Activated naive CD4-positive, alpha-beta T cell treated with anti-CD3 and anti-CD28 coated beads, Interleukin-2, amount 50 U/mL, for 16 hours (primary cell): ENCODE results near the gene EPB42.
"Not testable (repeated sequence)": the region's sequence is repeated elsewhere in the genome, so short reads cannot be mapped to it uniquely, and the experiment has no call there.

Experiments
- DNase-seq: peaks from one replicate; pipeline ENCODE4 v3.0.0-alpha.2; 2020

EPB42 gene

GRCh38 chr15:43239732-43240491 is 19.1 kb upstream of the EPB42 start:
- DNase-seq: no peak

GRCh38 chr15:43238671-43239131 is 17.9 kb upstream of the EPB42 start:
- DNase-seq: no peak

- DNase-seq: no peak
Measured at GRCh38 chr15:43237842-43238470, 17.1 kb upstream of the EPB42 start.

GRCh38 chr15:43235536-43235935 is 14.7 kb upstream of the EPB42 start:
- no peak for DNase-seq

GRCh38 chr15:43232289-43232874 is 11.6 kb upstream of the EPB42 start:
- DNase-seq: no peak

- DNase-seq: no peak
Measured at GRCh38 chr15:43230640-43231115, 9.9 kb upstream of the EPB42 start.

GRCh38 chr15:43229977-43230376 is 9.2 kb upstream of the EPB42 start:
- DNase-seq: no peak

- DNase-seq: no peak
Measured at GRCh38 chr15:43226436-43227305, 5.9 kb upstream of the EPB42 start.

GRCh38 chr15:43225950-43226255 is 5.1 kb upstream of the EPB42 start:
- DNase-seq: not testable (repeated sequence)

GRCh38 chr15:43225201-43225949 is 4.6 kb upstream of the EPB42 start:
- DNase-seq: peak; percentile 25

GRCh38 chr15:43221422-43221821 is 604 bp upstream of the EPB42 start:
- DNase-seq: no peak

- no peak for DNase-seq
Measured at GRCh38 chr15:43219929-43220928, 589 bp downstream of the EPB42 start.

GRCh38 chr15:43218908-43219706 is 1.7 kb downstream of the EPB42 start:
- DNase-seq: no peak

- no peak for DNase-seq
Measured at GRCh38 chr15:43215961-43216360, 4.9 kb downstream of the EPB42 start.

- DNase-seq: no peak
Measured at GRCh38 chr15:43214592-43215295, 6.1 kb downstream of the EPB42 start.

- DNase-seq: no peak
Measured at GRCh38 chr15:43214169-43214568, 6.6 kb downstream of the EPB42 start.

- DNase-seq: no peak
Measured at GRCh38 chr15:43213466-43213865, 7.4 kb downstream of the EPB42 start.

GRCh38 chr15:43212951-43213350 is 7.9 kb downstream of the EPB42 start:
- no peak for DNase-seq

GRCh38 chr15:43212299-43212698 is 8.5 kb downstream of the EPB42 start:
- no peak for DNase-seq
